Panc1 (cell line): ENCODE measurements around the gene ADGRG3. TPM values are rescaled to one million over a fixed set of nuclear protein-coding genes. Genes with fewer than 3 reads are reported as not detected.

Source experiments
- ATAC-seq: fragments of 200-7000 bp; cut with Tn5 transposase; 2 replicates; pipeline ENCODE4 v1.9.1; 2020; ENCODE audit warnings: mild to moderate bottlenecking, moderate library complexity
- BruUV-seq: library from RNA; stranded (reverse); fragments of 400-500 nt; replicated peaks from 2 replicates; lab custom pipeline; 2021; lab: Mats Ljungman, UMichigan
- CTCF ChIA-PET: fragments of 300-600 bp; sonication (Branson Sonifier 250); formaldehyde crosslinking; loops from one replicate; lab custom pipeline; 2022; ENCODE audit warnings: antibody characterized with exemption; lab: Charles Lee
- POLR2A ChIA-PET: fragments of 300-600 bp; sonication (Branson Sonifier 250); formaldehyde crosslinking; loops from one replicate; lab custom pipeline; 2022; ENCODE audit warnings: antibody characterized with exemption; lab: Charles Lee
- DNase-seq: peaks from one replicate; pipeline ENCODE4 v3.0.0-alpha.2; 2010; ENCODE audit warnings: low read depth, low spot score
- H3K27ac ChIP-seq: 2 replicates; pipeline ENCODE4 v1.5.1; 2011; ENCODE audit warnings: mild to moderate bottlenecking, low read length, inconsistent platforms
- H3K27me3 ChIP-seq: fragments of 200-500 bp; sonication (Bioruptor generic); 2 replicates; pipeline ENCODE4 v1.6.0; 2014; ENCODE audit warnings: low read length, inconsistent platforms; ENCODE audit not compliant: control insufficient read depth, insufficient read depth
- H3K36me3 ChIP-seq: fragments of 200-500 bp; sonication (Bioruptor generic); 2 replicates; pipeline ENCODE4 v1.5.1; 2014; ENCODE audit warnings: inconsistent platforms, mild to moderate bottlenecking, low read length, moderate library complexity; ENCODE audit not compliant: control insufficient read depth, insufficient read depth
- H3K4me1 ChIP-seq: 2 replicates; pipeline ENCODE4 v1.5.1; 2011; ENCODE audit warnings: inconsistent platforms, mild to moderate bottlenecking, low read length, moderate library complexity; ENCODE audit not compliant: control insufficient read depth, insufficient read depth
- H3K4me3 ChIP-seq, 2 experiments: 2 replicates each; pipeline ENCODE4 v1.5.1; 2011 to 2012; ENCODE audit warnings: low read depth in 2 of 2, low read length in 2 of 2, mild to moderate bottlenecking in 2 of 2, inconsistent platforms in 1 of 2, moderate library complexity in 1 of 2
- H3K9me3 ChIP-seq: fragments of 200-500 bp; sonication (Bioruptor generic); 2 replicates; pipeline ENCODE4 v1.5.1; 2014; ENCODE audit warnings: low read depth, mild to moderate bottlenecking, inconsistent platforms, low read length, moderate library complexity; ENCODE audit not compliant: control insufficient read depth, insufficient read depth
- POLR2AphosphoS5 ChIP-seq: IDR thresholded peaks from 2 replicates; pipeline ENCODE4 v1.6.1; 2012; ENCODE audit warnings: mild to moderate bottlenecking, low read depth, low read length, moderate library complexity
- SIN3A ChIP-seq: IDR thresholded peaks from 2 replicates; pipeline ENCODE4 v1.6.1; 2012; ENCODE audit warnings: low read depth, mild to moderate bottlenecking, low read length, moderate library complexity, borderline replicate concordance; ENCODE audit not compliant: insufficient read depth
- TCF7L2 ChIP-seq: IDR thresholded peaks from 2 replicates; pipeline ENCODE4 v1.6.1; 2011; ENCODE audit warnings: mild to moderate bottlenecking, low read depth, low read length, inconsistent platforms
- in situ Hi-C: cut with HindIII; loops from 2 replicates; pipeline ENCODE4 v1.10.0; 2016; ENCODE audit warnings: low sequenced_read_pairs, low pct_unique_long_range_greater_than_20kb
- intact Hi-C: fragments of 100-400 bp; cut with micrococcal nuclease; formaldehyde crosslinking; loops from one replicate; pipeline ENCODE4 v1.10.0; 2022; ENCODE audit not compliant: unreplicated experiment
- total RNA-seq: library from RNA; stranded (reverse); gene quantifications from one replicate; pipeline ENCODE4 v1.2.1, GENCODE V29; 2021; ENCODE audit not compliant: unreplicated experiment
- TF ChIP-seq, protein P1 (sequence below), 2 experiments: IDR thresholded peaks; 2 replicates each; pipeline ENCODE4 v1.6.1; 2011 to 2012; ENCODE audit warnings: low read depth in 2 of 2, control low read depth in 1 of 2, low read length in 1 of 2, mild to moderate bottlenecking in 1 of 2, moderate library complexity in 1 of 2; ENCODE audit not compliant: insufficient read depth in 1 of 2
- TF ChIP-seq, protein P2 (sequence below): fragments of 450-650 bp; IDR thresholded peaks from 2 replicates; pipeline ENCODE4 v1.5.1; 2017; ENCODE audit warnings: mild to moderate bottlenecking

The ADGRG3 gene
- total RNA-seq, 1 experiment from 2014 or later: not detected

DNA sequence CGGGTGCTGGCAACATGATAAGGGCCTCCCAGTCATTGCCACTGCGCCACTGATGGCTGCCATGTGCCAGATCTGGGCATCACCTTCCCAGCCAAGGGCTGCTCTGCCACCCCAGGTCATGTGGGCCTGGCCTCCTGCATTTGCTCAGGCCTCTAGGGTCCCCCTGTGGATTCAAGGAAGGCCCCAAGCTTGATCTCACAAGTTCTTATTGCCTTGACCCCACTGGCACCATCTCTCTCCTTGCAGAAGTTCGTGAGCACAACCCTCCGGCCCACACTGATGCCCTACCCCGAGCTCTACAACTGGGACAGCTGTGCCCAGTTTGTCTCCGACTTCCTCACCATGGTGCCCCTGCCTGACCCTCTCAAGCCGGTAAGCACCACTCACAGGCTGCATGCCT, 31.8 kb downstream of the ADGRG3 start:
- H3K36me3 ChIP-seq: no peaks in the 10 kb centered on the region
- no TSS peak for BruUV-seq
- in situ Hi-C loops (no loop called here), intact Hi-C loops (no loop called here)
- TF ChIP-seq, protein P1, sequence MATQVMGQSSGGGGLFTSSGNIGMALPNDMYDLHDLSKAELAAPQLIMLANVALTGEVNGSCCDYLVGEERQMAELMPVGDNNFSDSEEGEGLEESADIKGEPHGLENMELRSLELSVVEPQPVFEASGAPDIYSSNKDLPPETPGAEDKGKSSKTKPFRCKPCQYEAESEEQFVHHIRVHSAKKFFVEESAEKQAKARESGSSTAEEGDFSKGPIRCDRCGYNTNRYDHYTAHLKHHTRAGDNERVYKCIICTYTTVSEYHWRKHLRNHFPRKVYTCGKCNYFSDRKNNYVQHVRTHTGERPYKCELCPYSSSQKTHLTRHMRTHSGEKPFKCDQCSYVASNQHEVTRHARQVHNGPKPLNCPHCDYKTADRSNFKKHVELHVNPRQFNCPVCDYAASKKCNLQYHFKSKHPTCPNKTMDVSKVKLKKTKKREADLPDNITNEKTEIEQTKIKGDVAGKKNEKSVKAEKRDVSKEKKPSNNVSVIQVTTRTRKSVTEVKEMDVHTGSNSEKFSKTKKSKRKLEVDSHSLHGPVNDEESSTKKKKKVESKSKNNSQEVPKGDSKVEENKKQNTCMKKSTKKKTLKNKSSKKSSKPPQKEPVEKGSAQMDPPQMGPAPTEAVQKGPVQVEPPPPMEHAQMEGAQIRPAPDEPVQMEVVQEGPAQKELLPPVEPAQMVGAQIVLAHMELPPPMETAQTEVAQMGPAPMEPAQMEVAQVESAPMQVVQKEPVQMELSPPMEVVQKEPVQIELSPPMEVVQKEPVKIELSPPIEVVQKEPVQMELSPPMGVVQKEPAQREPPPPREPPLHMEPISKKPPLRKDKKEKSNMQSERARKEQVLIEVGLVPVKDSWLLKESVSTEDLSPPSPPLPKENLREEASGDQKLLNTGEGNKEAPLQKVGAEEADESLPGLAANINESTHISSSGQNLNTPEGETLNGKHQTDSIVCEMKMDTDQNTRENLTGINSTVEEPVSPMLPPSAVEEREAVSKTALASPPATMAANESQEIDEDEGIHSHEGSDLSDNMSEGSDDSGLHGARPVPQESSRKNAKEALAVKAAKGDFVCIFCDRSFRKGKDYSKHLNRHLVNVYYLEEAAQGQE (IDR thresholded peaks at IDR 0.05; ENCODE audit: insufficient read depth in 1 of 2, low read depth in 2 of 2, low read length in 1 of 2): no peak
- no peak for TF ChIP-seq TCF7L2
- TF ChIP-seq, protein P2, sequence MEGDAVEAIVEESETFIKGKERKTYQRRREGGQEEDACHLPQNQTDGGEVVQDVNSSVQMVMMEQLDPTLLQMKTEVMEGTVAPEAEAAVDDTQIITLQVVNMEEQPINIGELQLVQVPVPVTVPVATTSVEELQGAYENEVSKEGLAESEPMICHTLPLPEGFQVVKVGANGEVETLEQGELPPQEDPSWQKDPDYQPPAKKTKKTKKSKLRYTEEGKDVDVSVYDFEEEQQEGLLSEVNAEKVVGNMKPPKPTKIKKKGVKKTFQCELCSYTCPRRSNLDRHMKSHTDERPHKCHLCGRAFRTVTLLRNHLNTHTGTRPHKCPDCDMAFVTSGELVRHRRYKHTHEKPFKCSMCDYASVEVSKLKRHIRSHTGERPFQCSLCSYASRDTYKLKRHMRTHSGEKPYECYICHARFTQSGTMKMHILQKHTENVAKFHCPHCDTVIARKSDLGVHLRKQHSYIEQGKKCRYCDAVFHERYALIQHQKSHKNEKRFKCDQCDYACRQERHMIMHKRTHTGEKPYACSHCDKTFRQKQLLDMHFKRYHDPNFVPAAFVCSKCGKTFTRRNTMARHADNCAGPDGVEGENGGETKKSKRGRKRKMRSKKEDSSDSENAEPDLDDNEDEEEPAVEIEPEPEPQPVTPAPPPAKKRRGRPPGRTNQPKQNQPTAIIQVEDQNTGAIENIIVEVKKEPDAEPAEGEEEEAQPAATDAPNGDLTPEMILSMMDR: no peak
- TF ChIP-seq POLR2AphosphoS5: no peak
- TF ChIP-seq SIN3A: no peak
- ChIA-PET POLR2A (no interaction called here), CTCF (interaction anchor here (0.7 kb wide), 1 partner anchor 23 kb away, joined by 9 read pairs; no protein-coding TSS in a partner anchor)
- H3K4me1 ChIP-seq: no peaks in the 10 kb centered on the region
- no peaks in the 10 kb centered on the region for H3K27me3 ChIP-seq
- no peak overlapping the region for H3K4me3 ChIP-seq
- DNase-seq (no peak), ATAC-seq (no peak)
- no peak overlapping the region for H3K27ac ChIP-seq
- H3K9me3 ChIP-seq: no peaks in the 10 kb centered on the region

DNA sequence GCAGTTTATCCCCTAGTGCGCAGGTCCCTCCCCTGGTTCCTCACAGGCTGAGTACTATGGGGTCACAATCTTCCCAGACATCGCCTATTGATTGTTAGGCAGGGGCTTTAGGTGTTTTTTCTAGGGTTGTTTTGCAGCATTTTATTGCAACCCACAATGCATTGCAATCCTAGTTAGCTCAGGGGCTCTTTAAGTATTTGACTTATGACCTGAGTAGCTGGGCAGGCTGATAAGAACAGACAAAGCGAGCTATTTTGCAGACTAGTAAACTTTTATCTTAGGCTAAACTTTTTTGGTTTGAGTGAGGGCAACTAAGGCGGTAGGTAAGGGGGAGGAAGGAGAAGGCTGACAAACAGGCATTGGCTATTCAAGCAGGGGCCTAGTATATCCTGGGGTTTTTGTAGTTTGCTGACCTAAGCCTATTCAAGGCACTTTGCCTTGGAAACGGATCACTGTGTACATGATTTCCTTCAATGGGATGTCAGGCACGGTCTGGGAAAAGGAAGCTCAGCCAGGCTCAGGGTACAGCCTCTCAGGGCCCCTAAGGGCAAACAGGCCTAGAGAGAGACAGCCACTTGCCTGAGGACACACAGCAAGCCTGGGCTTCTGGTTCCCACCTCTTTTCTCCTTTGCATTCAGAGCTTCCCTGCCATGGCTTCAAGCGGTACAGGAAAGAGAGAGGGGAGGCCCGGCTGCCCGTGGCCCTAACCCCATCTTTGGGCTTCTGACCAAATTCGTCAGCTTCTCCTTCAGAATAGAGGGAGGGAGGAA, 32.9 kb downstream of the ADGRG3 start:
- no TSS peak for BruUV-seq
- Histone ChIP-seq H3K4me1 (no peaks in the 10 kb centered on the region), H3K27me3 (no peaks in the 10 kb centered on the region), H3K9me3 (no peaks in the 10 kb centered on the region), H3K4me3 (no peak overlapping the region), H3K36me3 (no peaks in the 10 kb centered on the region), H3K27ac (no peak overlapping the region)
- in situ Hi-C loops: no loop called here
- CTCF ChIA-PET: no interaction called here
- no peak for ATAC-seq
- POLR2A ChIA-PET: no interaction called here
- TF ChIP-seq, protein P1 (IDR thresholded peaks at IDR 0.05; ENCODE audit: insufficient read depth in 1 of 2, low read depth in 2 of 2, low read length in 1 of 2): no peak
- TF ChIP-seq TCF7L2 (no peak), SIN3A (no peak), POLR2AphosphoS5 (no peak)
- TF ChIP-seq, protein P2: no peak
- no peak for DNase-seq
- intact Hi-C loops: no loop called here
